ENCODE measurements around the gene MRPS9.

DNA sequence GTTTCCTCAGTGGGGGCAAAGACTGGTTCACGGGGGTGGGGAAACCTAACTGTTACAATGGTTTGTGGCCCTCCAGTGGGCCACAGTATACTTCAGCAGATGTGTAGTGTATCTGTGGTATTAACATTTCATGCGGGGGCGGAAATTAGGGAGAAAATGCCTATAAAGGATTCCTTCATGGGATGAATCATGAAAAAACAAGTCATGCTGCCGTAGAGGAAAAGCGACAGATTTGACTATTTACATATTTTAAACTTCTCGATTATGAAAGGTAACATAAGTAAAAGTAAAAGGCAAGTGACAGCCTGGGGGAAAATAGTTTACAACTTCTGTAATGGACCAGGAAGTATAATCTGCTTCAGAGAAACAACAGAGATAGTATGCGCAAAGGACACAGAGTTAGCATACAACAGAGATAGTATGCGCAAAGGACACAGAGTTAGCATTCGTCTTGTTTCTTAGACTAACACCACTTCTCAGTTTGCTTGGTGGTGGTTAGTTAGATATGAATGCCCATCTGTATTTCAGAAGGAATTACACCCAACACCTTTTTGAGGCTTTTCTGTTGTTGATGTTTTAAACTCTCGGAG, 41.1 kb downstream of the MRPS9 start:
- TF ChIP-seq CTCF (IDR thresholded peaks at IDR 0.05; ENCODE audit: low read length) (no peak), EZH2 (IDR thresholded peaks at IDR 0.05; ENCODE audit: borderline replicate concordance, low read length) (no peak)

Data from OCI-LY1 (cell line).